ENCODE data around the gene DNAJC10.
A peak's percentile ranks its signal among the peaks of the same experiment; 100 is the strongest.

DNAJC10 gene

GRCh38 chr2:182798736-182799135, 82.7 kb downstream of the DNAJC10 start:
- no peak for DNase-seq

DNA sequence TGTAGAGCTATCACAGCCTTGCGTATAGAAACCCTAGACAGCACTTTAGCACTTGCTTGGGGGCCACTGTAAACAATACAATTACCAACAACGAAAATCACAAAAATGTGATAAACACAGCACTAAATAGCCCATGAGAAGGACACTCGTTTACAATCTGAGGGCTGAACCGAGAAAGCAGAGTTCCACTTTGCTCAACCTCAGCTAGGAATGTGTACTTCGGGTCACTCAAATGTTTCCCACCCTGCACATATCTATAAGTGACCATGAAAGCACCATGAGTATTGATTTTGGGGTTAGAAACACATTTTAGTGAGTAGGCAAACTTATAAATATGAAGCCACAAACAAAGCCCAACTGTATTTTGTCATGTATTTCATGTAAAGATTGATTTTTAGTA, 88.1 kb downstream of the DNAJC10 start:
- DNase-seq, result no peak

DNA sequence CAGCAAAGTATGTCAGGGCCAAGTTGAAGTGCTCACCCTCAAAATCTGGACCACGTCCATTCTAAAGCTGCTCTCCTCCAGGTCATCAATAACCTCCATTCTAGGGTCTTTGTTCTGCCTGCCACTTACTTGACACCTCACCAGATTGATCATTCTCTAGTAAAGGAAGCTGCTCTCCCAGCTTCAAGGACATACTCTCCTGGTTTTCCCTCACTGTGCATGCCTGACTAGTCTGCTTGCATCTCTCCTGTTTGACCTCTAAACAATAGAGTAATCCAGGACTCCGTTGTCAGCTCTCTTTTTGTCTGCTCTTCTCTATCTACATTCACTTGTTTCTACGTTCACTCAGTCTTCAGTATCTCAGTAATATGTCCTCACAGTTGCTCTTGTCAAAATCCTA, 91.3 kb downstream of the DNAJC10 start:
- DNase-seq, result no peak

GRCh38 chr2:182810087-182810486, 94.0 kb downstream of the DNAJC10 start:
- DNase-seq, result no peak

- no peak for DNase-seq
Observed at GRCh38 chr2:182814380-182814779, 98.3 kb downstream of the DNAJC10 start.

GRCh38 chr2:182814804-182815203, 98.7 kb downstream of the DNAJC10 start:
- DNase-seq, result no peak

DNA sequence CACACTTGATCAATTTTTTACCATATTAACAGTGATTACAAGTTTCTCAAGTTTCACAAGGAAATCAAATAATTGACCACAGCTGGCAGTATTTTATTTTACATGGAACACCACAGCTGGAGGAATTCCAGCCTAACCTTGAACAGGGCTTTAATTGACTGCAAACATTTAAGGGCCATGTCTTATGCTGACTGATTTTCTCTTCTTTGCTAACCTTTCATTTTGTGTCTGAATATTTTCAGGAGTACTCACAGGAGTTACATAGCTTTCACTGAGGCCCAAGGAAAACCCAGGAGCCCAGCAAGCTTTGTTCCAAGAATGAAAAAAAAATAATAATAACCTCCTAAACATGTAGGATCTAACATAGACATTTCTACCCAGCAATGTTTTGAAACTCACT, 100.8 kb downstream of the DNAJC10 start:
- no peak for DNase-seq

DNA sequence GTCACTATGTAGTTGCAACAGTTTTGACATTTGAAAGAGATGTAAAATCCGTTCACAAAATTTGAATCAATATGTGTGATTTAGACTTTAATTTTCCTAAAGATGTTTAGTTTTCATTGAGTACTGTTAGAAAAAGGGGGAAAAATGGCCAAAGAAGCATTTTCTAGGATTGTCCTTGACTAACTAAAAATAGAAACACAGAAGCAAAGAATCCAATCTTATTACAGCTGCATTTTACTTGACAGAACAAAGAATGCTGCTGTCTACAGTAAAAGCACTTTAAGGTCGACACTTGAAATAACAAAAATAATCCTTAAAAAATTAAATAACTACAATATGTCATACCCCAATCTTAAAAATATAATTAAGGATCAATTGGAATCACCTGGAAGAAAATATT, 101.5 kb downstream of the DNAJC10 start:
- no peak for DNase-seq

DNA sequence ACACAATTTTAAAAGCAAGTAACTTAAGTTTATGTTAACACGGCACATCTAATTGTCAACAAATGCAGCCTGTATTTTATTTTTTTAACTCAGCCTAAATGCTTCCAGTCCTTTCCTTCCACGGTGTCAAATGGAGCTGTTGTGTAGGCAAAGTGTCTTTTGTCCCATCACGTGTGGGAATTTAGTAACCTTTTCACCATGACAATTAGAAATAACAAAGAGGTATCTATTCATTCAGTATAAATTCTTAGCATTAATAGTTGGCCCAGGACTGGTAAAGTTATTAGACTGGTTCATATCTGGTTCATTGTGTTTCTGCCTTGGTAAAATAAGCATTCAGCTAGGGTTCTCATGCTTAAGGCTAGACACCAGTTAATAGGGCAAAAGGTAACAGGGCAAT, 102.4 kb downstream of the DNAJC10 start:
- DNase-seq, result no peak

DNA sequence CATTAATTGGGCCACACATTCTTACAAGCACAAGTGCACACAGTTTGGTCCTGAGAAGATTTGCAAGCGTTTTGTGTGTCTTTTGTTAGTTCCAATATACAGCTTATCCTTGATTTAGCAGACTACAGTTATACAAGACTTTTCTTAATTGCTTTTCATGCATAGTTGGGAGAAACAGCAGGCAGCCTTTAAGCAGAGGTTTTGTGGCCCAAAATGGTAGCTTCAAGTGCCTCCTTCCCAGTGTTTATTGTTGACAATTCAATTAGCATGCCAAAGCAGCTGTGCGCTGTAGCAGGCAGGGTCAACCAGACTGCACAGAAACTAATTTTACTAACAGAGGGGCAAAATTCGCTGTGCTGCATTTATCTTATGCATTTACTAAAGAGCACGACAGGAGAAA, 102.9 kb downstream of the DNAJC10 start:
- DNase-seq, result peak; percentile 10 to 77

- DNase-seq, result no peak
Observed at GRCh38 chr2:182819412-182819811, 103.4 kb downstream of the DNAJC10 start.

- DNase-seq, result no peak
Observed at GRCh38 chr2:182821182-182821581, 105.1 kb downstream of the DNAJC10 start.

GRCh38 chr2:182822733-182823132, 106.7 kb downstream of the DNAJC10 start:
- no peak for DNase-seq

DNA sequence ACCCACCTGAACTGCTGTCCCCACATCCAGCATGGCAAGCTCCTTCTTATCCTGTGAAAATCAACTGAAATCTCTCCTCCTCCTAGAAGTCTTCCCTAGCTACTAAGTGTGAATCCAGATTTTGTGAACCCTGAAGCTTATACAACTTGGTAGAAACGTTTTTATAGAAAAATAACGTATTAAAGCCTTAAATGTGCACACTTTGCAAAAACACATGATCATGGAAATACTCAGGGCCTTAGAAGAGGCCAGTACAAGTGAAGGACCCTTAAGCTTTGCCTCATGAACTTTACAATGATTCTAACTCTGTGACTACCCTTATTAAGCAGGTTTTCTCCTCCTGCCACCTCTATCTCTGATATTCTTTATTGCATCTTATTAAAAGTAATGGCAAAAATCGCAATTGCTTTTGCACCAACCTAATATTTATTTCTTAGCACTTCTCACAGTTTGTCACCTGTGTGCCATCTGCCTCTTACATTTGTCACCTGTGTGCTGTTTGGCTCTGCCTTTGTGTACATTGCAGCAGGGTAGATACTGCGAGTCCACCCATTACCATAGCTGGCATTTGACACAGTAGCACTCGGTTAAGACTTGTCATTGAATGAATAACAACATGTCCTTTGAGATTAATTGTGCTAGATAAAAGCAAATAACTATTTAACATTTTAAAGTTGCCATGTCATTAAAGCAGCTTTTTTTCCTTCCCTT, 108.2 kb downstream of the DNAJC10 start:
- peak; percentile 31 to 84 for DNase-seq

DNA sequence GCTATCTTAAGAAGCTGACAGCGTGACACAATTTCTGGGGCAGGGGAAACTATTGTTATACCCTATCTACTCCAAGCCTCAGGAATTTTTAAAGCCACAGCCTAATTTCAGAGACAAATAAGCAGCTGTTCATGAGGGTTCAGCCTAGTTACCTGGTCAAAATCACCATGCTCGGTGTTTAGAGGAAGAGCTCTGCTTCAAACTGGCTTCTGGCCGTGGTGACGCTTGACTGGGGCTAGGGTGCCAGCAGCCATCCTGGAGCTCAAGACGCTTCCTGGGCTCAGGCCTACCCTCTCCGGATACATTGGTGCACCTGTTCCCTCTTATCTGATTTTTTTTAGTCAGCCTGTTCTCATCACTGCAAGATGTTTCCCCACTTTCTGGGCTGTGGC, 108.7 kb downstream of the DNAJC10 start:
- peak; percentile 14 to 70 for DNase-seq

DNA sequence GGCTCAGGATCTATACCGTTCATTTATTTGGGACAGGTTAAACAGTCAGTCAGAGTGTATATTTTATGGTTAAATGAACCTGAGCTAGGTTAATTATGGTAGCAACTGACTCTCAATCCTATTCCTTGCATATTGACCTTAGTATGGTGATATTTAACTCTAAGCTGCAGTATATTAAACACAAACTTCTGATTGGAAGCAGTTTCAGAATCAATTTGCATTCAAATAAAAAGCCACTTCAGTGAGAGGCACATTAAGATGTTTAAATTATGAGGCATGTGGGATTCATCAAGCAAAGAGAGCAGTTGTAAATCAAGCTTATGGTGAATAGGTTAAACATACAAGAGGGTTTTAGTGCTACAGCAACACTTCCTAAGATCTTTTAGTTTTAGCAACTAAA, 110.0 kb downstream of the DNAJC10 start:
- peak in 1 of 2 experiments; percentile 12 for DNase-seq

- DNase-seq, result no peak
Observed at GRCh38 chr2:182826496-182826895, 110.4 kb downstream of the DNAJC10 start.

- no peak for DNase-seq
Observed at GRCh38 chr2:182827182-182827879, 111.3 kb downstream of the DNAJC10 start.

DNA sequence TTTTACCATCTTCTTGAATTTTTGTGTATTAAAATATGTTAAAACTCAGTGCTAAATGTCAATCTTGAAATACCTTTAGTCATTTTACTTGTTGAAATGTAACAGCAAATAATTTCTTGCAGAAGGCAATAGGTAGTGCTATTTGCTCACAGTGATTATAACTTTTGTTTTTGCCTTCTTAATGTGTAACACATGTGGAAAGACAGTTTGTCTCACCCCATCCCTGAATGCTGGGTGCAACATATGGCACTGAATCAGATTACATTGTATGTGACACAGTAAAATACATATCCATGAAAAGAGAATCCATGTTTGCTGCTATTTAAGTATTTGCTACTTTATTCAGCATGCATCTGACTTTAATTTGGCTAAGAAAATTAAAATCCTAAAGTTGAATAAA, 115.0 kb downstream of the DNAJC10 start:
- DNase-seq, result no peak

DNA sequence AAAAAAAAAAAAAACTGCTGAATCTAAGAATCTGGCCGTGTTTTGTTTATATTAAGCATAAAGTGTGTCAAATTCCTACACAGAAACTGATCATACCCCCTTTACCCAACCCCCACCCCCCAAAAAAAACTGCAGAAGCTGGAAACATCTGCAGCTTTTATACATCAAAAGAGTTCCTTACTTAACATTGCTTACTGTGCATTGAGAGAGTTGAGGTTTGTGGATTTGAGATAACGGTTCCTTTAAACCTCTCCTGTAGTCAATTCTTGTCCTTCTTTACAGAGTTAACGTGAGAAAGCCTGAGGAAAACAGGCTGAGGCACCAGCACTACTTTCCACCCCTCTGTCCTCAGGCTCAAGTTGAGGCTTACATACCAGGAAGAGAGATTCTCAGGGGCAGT, 115.9 kb downstream of the DNAJC10 start:
- no peak for DNase-seq

- DNase-seq, result no peak
Observed at GRCh38 chr2:182833084-182833854, 117.2 kb downstream of the DNAJC10 start.

GRCh38 chr2:182834293-182834692, 118.2 kb downstream of the DNAJC10 start:
- no peak for DNase-seq

GRCh38 chr2:182836451-182836850, 120.4 kb downstream of the DNAJC10 start:
- DNase-seq, result no peak
